Stimulated activated CD4-positive, alpha-beta T cell treated with anti-CD3 and anti-CD28 coated beads, TNF-alpha, amount 100 ng/mL, for 1 hour (primary cell): ENCODE measurements around the gene POLR2L.

Experiments used
- DNase-seq, 3 donors: peaks; one replicate each; pipeline ENCODE4 v3.0.0-alpha.2; 2020; ENCODE audit warnings: low read depth in 3 of 3, low spot score in 1 of 3

Gene POLR2L

DNA sequence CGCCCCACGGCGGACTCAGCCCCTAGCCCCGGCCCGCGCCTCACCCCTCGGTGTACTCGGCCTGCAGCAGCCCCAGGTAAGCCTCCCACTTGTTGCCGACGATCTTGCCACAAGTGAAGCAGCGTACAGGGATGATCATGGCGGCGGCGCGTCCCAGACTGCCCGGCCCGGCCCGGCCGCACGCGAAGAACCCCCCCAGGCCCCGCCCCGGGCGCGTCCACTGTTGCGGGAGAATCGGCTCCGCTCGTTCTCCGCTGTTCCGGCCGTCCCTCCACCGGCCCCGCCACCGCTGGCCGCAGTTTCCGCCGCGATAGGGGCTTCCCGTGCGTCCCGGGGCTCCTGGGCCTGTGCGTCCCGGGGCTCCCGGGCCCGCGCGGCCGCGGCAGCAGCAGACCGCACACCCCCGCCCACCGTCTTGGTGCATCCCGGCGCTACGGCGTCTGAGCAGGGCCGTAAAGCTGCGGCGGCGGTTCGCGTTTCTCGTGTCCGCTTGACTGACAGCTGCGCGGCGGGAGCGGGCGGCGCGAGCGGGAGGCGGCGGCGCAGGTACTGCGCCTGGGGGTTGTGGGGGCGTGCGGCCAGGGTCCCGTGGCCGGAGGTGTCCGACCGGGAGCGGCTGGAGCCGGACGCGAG is at the start of gene POLR2L, which contains the start of gene TSPAN4:
POLR2L (minus strand) TSS at position 160 of the 633 bp plus-strand sequence; CDS start at position 139, 21 bp downstream.
TSPAN4 (plus strand) TSS at position 483 of the 633 bp plus-strand sequence. CDS start 7,453 bp downstream, outside the sequence.
- DNase-seq, result peak; percentile 65 to 88 (median 73)

DNA sequence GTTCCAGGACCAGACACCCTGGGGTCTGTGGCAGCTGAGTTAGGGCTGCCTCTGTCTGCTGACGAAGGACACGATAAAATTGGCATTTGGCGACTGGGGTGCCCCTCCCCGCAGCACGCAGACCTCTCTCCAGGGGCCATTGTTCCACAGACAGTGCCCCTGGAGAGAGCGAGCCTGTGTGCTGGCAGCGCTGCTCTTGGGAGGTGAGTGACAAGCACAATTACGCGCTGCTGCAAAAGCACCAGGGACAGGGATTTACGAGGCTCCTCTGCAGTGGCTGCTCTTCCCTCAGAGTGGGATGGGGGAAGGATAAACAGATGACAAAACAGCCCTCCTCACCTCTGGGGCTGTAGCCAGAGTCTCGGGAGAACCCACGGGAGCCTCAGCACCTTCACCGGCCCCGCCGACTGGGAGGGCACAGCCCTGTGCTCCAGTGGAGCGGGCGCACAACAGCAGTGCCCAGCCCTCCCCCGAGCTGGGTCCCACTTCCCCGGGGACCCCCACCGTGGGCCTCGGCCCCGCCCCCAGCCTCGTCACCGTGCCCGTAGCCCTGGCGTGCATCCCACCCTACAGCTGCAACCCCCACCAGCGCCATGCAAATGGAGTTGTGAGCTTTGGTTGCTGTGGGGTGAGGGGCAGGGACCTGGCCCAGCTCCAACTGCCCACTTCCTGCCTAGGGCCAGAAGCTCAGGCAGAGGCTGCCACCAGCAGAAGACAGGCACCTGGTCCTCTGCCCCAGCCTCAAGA is 48.6 kb upstream of the POLR2L start:
- no peak for DNase-seq

- DNase-seq, result no peak
Measured at GRCh38 chr11:889687-890475, 47.6 kb upstream of the POLR2L start.

DNA sequence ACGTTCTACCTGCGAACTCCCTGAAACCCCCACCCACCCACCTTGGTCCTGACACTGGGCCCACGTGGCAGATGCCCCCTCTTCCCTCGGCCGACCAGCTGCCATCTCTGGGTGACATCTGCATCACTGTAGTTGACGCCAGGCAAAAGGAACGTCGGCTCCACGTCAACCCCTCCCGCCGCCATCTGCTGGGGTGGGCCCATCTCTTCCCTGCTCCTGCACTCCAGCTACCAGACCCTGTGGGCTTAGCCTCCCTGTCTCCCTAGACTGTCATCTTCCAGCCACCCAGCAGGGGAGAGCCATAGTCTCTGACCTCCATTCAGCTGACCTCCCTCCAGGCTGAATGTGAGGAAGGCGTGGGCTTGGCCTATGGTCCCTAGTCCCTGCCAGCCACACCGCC is 46.9 kb upstream of the POLR2L start:
- DNase-seq, result no peak

GRCh38 chr11:888310-889212 is 46.2 kb upstream of the POLR2L start:
- no peak for DNase-seq

DNA sequence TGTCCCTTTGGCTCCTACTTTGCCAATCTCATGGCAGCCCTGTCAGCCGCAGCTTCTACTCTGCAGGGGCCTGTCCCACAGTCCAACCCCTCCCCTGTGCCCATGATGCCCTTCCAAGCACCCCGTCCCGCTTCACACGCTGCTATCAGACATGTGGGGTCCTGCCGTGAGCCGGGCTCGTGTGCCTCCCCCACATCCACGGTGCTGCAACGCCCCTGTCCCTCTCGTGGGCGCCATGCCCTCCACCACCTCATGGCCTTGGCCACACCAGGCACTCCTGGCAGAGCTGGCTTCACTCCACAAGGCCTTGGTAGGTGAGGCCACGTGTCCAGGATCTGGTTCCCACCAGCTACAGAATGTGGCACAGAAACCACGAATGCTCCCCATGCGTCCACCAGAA is 45.3 kb upstream of the POLR2L start:
- DNase-seq, result no peak

DNA sequence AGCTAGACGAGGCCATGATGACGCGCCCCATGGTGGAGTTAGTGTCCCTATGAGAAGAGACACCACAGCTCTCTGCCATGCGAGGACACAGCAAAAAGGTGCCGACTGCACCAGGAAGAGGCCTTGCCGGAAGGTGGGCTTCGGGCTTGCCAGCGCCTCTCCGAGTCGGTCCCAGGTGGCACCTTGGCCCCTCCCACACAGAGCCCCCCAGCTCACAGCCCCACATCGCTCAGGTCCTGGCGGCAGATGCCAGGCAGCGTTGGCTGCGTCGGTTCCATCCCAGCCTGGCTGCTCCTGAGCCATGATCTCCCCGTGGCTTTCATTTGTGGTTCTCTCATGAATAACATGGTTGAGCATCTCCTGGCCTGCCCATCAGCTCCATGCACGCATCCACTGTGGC is 44.2 kb upstream of the POLR2L start:
- no peak for DNase-seq

DNA sequence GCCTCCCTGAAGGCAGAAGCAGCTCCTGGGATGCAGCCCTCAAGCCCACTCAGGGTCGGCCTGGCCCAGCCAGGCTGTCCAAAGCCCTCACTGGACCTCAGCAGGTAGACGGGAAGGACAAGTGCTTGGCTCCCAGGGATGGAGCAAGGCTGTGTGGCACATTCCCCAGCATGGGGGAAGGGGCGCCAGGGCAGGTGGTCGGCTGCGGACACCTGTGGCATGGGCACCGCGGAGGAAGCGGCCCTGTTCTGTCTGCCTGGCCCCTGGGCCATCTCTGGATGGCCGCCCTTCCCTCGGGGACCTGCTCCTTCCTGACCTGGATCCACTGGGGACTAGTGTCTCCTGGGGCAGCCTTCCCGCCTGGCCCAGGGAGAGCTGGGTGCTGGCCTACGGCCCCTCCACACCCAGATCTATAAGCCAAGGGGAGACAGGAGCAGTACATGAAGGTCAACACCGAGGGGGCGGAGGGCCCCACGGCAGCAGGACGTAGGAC is 42.3 kb upstream of the POLR2L start:
- no peak for DNase-seq

DNA sequence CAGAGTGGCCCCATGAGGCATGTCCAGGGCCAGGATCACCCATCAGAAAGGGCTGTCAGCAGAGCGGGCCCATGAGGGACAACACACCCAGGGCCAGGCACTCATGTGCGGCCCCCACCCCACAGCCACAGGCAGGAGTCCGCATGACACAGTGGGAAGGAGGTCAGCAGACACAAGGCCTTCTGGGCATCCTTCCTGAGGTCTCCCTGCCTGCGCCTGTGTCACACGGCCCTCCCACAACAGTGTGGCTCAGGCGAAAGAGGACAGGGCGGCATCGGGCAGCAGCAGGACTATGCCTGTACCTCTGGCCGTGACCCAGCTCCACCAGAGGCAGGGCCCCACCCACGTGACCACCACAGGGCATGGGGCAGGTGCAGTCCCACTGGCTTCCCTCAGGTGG is 41.2 kb upstream of the POLR2L start:
- DNase-seq, result no peak

- DNase-seq, result no peak
Measured at GRCh38 chr11:882596-882995, 40.3 kb upstream of the POLR2L start.

GRCh38 chr11:880447-880846 is 38.1 kb upstream of the POLR2L start:
- no peak for DNase-seq

DNA sequence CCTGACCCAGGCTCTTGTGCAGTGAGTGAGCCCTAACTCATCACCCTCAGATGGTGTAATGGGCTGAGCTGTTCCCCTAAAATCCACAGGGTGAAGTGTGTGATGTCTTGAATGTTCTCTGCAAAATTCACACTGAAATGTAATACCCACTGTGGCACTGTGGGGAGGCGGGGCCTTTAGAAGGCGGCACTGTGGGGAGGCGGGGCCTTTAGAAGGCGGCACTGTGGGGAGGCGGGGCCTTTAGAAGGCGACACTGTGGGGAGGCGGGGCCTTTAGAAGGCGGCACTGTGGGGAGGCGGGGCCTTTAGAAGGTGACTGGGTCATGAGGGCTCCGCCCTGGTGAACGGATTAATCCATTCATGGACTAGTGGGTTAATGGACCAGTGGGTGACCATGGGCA is 35.2 kb upstream of the POLR2L start:
- no peak for DNase-seq

DNA sequence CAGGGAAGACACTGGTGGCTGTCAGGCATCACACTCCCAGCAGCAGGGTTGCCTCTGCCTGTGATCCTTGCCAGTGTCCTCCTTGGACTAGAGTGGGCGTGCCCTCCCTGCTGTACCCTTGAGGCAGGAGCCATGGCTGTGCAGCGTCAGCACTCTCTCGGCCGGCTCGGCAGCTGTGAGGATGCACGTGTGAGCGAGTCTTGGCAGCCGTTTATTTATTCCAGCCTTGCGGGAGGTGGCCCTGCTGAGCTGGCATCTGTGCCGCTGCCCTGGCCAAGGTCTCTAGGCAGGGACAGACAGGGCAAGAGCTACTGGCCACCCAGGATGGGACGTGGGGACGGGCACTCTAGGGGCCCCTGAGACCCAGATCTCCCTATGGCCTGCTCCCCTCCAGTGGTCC is 34.2 kb upstream of the POLR2L start:
- no peak for DNase-seq

GRCh38 chr11:875769-876301 is 33.5 kb upstream of the POLR2L start:
- DNase-seq, result no peak

DNA sequence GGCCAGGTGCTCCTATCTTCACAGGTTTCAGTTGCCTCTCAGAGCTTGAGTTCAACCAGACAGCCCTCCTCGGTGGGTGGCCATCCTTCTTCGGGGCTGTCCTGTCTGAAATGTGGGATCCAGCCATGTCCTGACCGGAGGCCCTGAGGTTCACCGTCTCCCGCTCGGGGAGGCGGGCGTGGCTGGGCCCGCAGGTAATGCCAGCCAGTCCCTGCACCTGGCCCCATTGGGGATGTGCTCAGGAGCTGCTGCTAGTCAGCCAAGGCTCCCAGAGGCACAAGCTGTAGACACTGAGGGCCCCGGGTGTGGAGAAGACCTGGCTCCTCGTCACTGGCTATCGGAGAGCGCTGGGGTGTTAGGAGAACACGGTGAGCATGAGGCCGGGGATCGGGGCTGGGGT is 32.9 kb upstream of the POLR2L start:
- no peak for DNase-seq

DNA sequence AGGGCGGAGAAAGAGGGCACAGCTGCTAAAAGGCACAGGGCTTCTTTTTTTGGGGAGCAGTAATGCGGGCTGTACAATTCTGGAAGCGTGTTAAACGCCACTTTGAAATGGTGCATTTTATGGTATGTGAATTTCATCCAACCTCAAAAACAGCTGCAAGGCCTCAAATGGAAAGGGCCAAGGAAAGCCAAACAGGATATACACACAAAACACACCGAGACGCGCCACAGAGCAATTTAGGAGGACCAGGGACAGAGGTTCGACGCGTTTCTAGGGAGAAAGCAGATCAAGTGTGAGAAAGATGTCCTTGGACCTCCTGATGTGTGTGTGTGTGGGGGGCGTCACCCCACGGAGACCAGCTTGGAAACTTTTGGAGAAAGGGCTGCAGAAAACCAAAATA is 31.4 kb upstream of the POLR2L start:
- DNase-seq, result no peak

GRCh38 chr11:872799-873198 is 30.5 kb upstream of the POLR2L start:
- no peak for DNase-seq

DNA sequence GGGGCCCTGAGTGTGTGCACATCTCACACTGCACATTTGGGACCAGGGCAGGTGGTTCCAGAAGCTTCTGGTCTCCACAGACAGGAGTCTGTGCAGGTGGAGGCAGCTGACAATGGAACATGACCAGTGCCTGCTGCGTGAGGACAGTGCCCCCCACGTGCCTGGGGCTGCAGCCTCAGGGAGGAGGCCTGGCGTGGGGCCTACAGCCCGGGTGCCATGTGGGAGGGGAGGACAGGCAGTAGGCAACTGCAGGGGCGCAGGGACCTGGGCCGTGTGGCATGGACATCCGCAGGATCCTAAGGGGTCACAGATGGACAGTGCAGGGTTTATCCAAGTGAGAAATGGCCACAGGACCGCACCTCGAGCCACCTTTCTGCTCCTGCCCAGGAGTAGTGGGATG is 29.1 kb upstream of the POLR2L start:
- no peak for DNase-seq

- no peak for DNase-seq
Measured at GRCh38 chr11:870418-870817, 28.1 kb upstream of the POLR2L start.

DNA sequence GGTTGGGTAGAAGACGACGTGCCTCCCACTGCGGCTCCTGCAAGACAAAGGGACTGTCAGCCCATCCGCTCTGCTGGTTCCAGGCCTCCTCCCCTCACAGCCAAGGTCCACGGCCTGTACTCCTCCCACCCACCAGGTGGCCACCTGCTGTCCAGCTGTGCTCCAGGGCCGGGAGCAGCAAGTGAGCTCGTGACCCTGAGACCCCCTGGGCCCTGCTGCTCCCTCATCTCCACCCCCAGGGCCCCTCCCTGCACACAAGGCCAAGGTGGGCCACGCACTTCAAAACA is 27.7 kb upstream of the POLR2L start:
- DNase-seq, result no peak
